Suppressor macrophage treated with lipopolysaccharide for 4 hours (primary cell): ENCODE results near the gene GPRC5D.

Experiments used
- DNase-seq: peaks from one replicate; pipeline ENCODE4 v3.0.0-alpha.2; 2020

GPRC5D gene

GRCh38 chr12:12903642-12904609 is 48.0 kb downstream of the GPRC5D start:
- no peak for DNase-seq

GRCh38 chr12:12902036-12902435 is 49.9 kb downstream of the GPRC5D start:
- no peak for DNase-seq

- peak; percentile 42 for DNase-seq
These were observed 50.7 kb downstream of the GPRC5D start for GRCh38 chr12:12901158-12901791.

GRCh38 chr12:12900786-12901157 is 51.2 kb downstream of the GPRC5D start:
- no peak for DNase-seq

- DNase-seq: peak; percentile 77
These were observed 52.2 kb downstream of the GPRC5D start for GRCh38 chr12:12899530-12900380.

- DNase-seq: no peak
These were observed 53.0 kb downstream of the GPRC5D start for GRCh38 chr12:12898911-12899511.

- no peak for DNase-seq
These were observed 53.7 kb downstream of the GPRC5D start for GRCh38 chr12:12898136-12898717.

- DNase-seq: no peak
These were observed 54.7 kb downstream of the GPRC5D start for GRCh38 chr12:12897302-12897701.

- DNase-seq: no peak
These were observed 55.7 kb downstream of the GPRC5D start for GRCh38 chr12:12896260-12896659.

- DNase-seq: no peak
These were observed 58.5 kb downstream of the GPRC5D start for GRCh38 chr12:12893438-12893837.

- no peak for DNase-seq
These were observed 59.3 kb downstream of the GPRC5D start for GRCh38 chr12:12892681-12893141.

GRCh38 chr12:12891881-12892355 is 60.1 kb downstream of the GPRC5D start:
- DNase-seq: no peak

- peak; percentile 85 for DNase-seq
These were observed 60.7 kb downstream of the GPRC5D start, which contains the start of gene GPRC5A for GRCh38 chr12:12891080-12891880. Gene GPRC5A, plus strand, starts transcription at chr12:12891562. Its CDS starts 16,688 bp downstream, at chr12:12908250.
